SK-N-SH treated with all-trans-retinoic acid at 6 μM for 48 hours (cell line): Measurements from ENCODE around the gene SLC22A23.

Experiments
- ATAC-seq: fragments of 200-7000 bp; cut with Tn5 transposase; 3 replicates; pipeline ENCODE4 v1.9.1; 2020; ENCODE audit warnings: mild to moderate bottlenecking, moderate library complexity
- ARNTL ChIP-seq: fragments of 450-650 bp; formaldehyde crosslinking; IDR thresholded peaks from 2 replicates; pipeline ENCODE4 v1.5.0; 2020; ENCODE audit warnings: low read depth, mild to moderate bottlenecking, moderate library complexity, borderline replicate concordance
- BACH2 ChIP-seq: fragments of 250-450 bp; sonication (Bioruptor Pico); IDR thresholded peaks from 2 replicates; pipeline ENCODE4 v1.9.0; 2021; ENCODE audit warnings: mild to moderate bottlenecking, borderline replicate concordance
- CSDC2 ChIP-seq: fragments of 250-450 bp; sonication (Bioruptor Pico); IDR thresholded peaks from 2 replicates; pipeline ENCODE4 v1.5.0; 2020; ENCODE audit warnings: mild to moderate bottlenecking, moderate library complexity
- CSRNP3 ChIP-seq: fragments of 250-450 bp; sonication (Bioruptor Pico); IDR thresholded peaks from 2 replicates; pipeline ENCODE4 v1.5.1; 2021; ENCODE audit warnings: mild to moderate bottlenecking, moderate library complexity
- ESRRG ChIP-seq: fragments of 250-450 bp; sonication (Bioruptor Pico); IDR thresholded peaks from 2 replicates; pipeline ENCODE4 v1.6.1; 2021; ENCODE audit warnings: mild to moderate bottlenecking
- GLIS3 ChIP-seq: fragments of 250-450 bp; sonication (Bioruptor Pico); IDR thresholded peaks from 2 replicates; pipeline ENCODE4 v1.5.0; 2020; ENCODE audit warnings: mild to moderate bottlenecking, moderate library complexity
- ISL1 ChIP-seq: fragments of 250-450 bp; sonication (Bioruptor Pico); IDR thresholded peaks from 2 replicates; pipeline ENCODE4 v2.1.2; 2022; ENCODE audit warnings: mild to moderate bottlenecking, moderate library complexity
- OSR1 ChIP-seq: fragments of 250-450 bp; sonication (Bioruptor Pico); IDR thresholded peaks from 2 replicates; pipeline ENCODE4 v1.8.0; 2022; ENCODE audit warnings: moderate library complexity, mild to moderate bottlenecking, inconsistent platforms
- PATZ1 ChIP-seq: fragments of 250-450 bp; sonication (Bioruptor Pico); IDR thresholded peaks from 2 replicates; pipeline ENCODE4 v1.8.0; 2020; ENCODE audit warnings: mild to moderate bottlenecking, moderate library complexity, borderline replicate concordance
- POU6F1 ChIP-seq: fragments of 250-450 bp; sonication (Bioruptor Pico); IDR thresholded peaks from 2 replicates; pipeline ENCODE4 v1.8.0; 2021; ENCODE audit warnings: low read depth, mild to moderate bottlenecking, moderate library complexity, borderline replicate concordance
- PPARA ChIP-seq: fragments of 250-450 bp; sonication (Bioruptor Pico); IDR thresholded peaks from 2 replicates; pipeline ENCODE4 v1.5.0; 2020; ENCODE audit warnings: mild to moderate bottlenecking, borderline replicate concordance
- RARB ChIP-seq: fragments of 250-450 bp; sonication (Bioruptor Pico); IDR thresholded peaks from 2 replicates; pipeline ENCODE4 v1.8.0; 2021; ENCODE audit warnings: mild to moderate bottlenecking, moderate library complexity
- SNAI2 ChIP-seq: fragments of 250-450 bp; sonication (Bioruptor Pico); IDR thresholded peaks from 2 replicates; pipeline ENCODE4 v1.5.0; 2020; ENCODE audit warnings: mild to moderate bottlenecking, moderate library complexity
- TCF4 ChIP-seq: fragments of 250-450 bp; sonication (Bioruptor Pico); IDR thresholded peaks from 2 replicates; pipeline ENCODE4 v1.8.0; 2021; ENCODE audit warnings: mild to moderate bottlenecking, moderate library complexity, borderline replicate concordance
- TOX ChIP-seq: fragments of 250-450 bp; sonication (Bioruptor Pico); IDR thresholded peaks from 2 replicates; pipeline ENCODE4 v1.8.0; 2021; ENCODE audit warnings: mild to moderate bottlenecking, moderate library complexity, borderline replicate concordance
- TSHZ2 ChIP-seq: fragments of 250-450 bp; sonication (Bioruptor Pico); IDR thresholded peaks from 2 replicates; pipeline ENCODE4 v1.5.0; 2020; ENCODE audit warnings: mild to moderate bottlenecking, moderate library complexity
- ZC3H10 ChIP-seq: fragments of 250-450 bp; sonication (Bioruptor Pico); IDR thresholded peaks from 2 replicates; pipeline ENCODE4 v1.5.1; 2021; ENCODE audit warnings: mild to moderate bottlenecking, moderate library complexity
- ZFP3 ChIP-seq: fragments of 250-450 bp; sonication (Bioruptor Pico); IDR thresholded peaks from 2 replicates; pipeline ENCODE4 v1.5.0; 2020; ENCODE audit warnings: mild to moderate bottlenecking, moderate library complexity
- ZFP30 ChIP-seq: fragments of 450-650 bp; formaldehyde crosslinking; IDR thresholded peaks from 2 replicates; pipeline ENCODE4 v1.5.0; 2022; ENCODE audit warnings: mild to moderate bottlenecking, moderate library complexity
- ZNF565 ChIP-seq: fragments of 450-650 bp; formaldehyde crosslinking; conservative IDR thresholded peaks from 2 replicates; pipeline ENCODE4 v1.5.0; 2020; ENCODE audit warnings: low read depth, mild to moderate bottlenecking, moderate library complexity
- ZNF70 ChIP-seq: fragments of 450-650 bp; formaldehyde crosslinking; IDR thresholded peaks from 2 replicates; pipeline ENCODE4 v1.5.0; 2020; ENCODE audit warnings: mild to moderate bottlenecking, moderate library complexity
- ZNF8 ChIP-seq: fragments of 450-650 bp; formaldehyde crosslinking; IDR thresholded peaks from 2 replicates; pipeline ENCODE4 v1.5.0; 2020; ENCODE audit warnings: mild to moderate bottlenecking, moderate library complexity

SLC22A23 gene

GRCh38 chr6:3353213-3353903 lies 103.5 kb downstream of the SLC22A23 start:
- no peak for ATAC-seq
- TF ChIP-seq OSR1 (no peak), CSDC2 (CRISPR knock-in tag) (no peak), PATZ1 (no peak), ARNTL (CRISPR knock-in tag) (no peak), BACH2 (CRISPR knock-in tag) (no peak), CSRNP3 (no peak), ZFP30 (CRISPR knock-in tag) (no peak), POU6F1 (CRISPR knock-in tag) (no peak)

- TF ChIP-seq ZNF70 (CRISPR knock-in tag): no peak
- no peak for TF ChIP-seq CSDC2 (CRISPR knock-in tag)
- TF ChIP-seq POU6F1 (CRISPR knock-in tag): no peak
- no peak for TF ChIP-seq TOX (CRISPR knock-in tag)
- no peak for TF ChIP-seq TCF4
- no peak for TF ChIP-seq ZNF8 (CRISPR knock-in tag)
- no peak for TF ChIP-seq RARB
- TF ChIP-seq ESRRG (CRISPR knock-in tag): no peak
- TF ChIP-seq ZC3H10 (CRISPR knock-in tag): no peak
- TF ChIP-seq BACH2 (CRISPR knock-in tag): no peak
- no peak for TF ChIP-seq SNAI2 (CRISPR knock-in tag)
- no peak for TF ChIP-seq GLIS3 (CRISPR knock-in tag)
- no peak for TF ChIP-seq PPARA (CRISPR knock-in tag)
Measured at GRCh38 chr6:3352678-3353077, 104.2 kb downstream of the SLC22A23 start.

GRCh38 chr6:3351829-3352524 lies 104.9 kb downstream of the SLC22A23 start:
- ATAC-seq: no peak
- no peak for TF ChIP-seq POU6F1 (CRISPR knock-in tag)
- TF ChIP-seq ZNF565 (CRISPR knock-in tag): no peak
- TF ChIP-seq ESRRG (CRISPR knock-in tag): no peak
- no peak for TF ChIP-seq RARB
- no peak for TF ChIP-seq ZNF8 (CRISPR knock-in tag)
- no peak for TF ChIP-seq ZC3H10 (CRISPR knock-in tag)
- TF ChIP-seq CSRNP3: no peak
- no peak for TF ChIP-seq TOX (CRISPR knock-in tag)
- TF ChIP-seq ISL1: no peak
- TF ChIP-seq ZFP3: no peak
- TF ChIP-seq ARNTL (CRISPR knock-in tag): no peak
- no peak for TF ChIP-seq OSR1
- TF ChIP-seq TSHZ2: no peak

More at GRCh38 chr6:3352678-3353077, 104.2 kb downstream of the SLC22A23 start:
- no peak for ATAC-seq
